Measurements from ENCODE around the gene SLC15A3.
"Not testable (repeated sequence)": the region's sequence is repeated elsewhere in the genome, so short reads cannot be mapped to it uniquely, and the experiment has no call there.

Gene SLC15A3

GRCh38 chr11:60910711-60911380 lies 41.1 kb downstream of the SLC15A3 start:
- H3K4me2 ChIP-seq (ENCODE audit: low read length): peak overlapping the region; percentile 71
- TF ChIP-seq EZH2phosphoT487 (IDR thresholded peaks at IDR 0.05; ENCODE audit: borderline replicate concordance, low read length) (no peak), CTCF (IDR thresholded peaks at IDR 0.05; ENCODE audit: low read depth, low read length, poor library complexity, severe bottlenecking) (peak; percentile 20)
- no peaks in the 10 kb centered on the region for H3K27me3 ChIP-seq (ENCODE audit: control insufficient read depth, low read length)
- H3K4me1 ChIP-seq (ENCODE audit: control insufficient read depth, low read length): peaks cover 54% of the 10 kb centered on the region
- H4K20me1 ChIP-seq (ENCODE audit: control insufficient read depth, insufficient read depth, low read depth, low read length): no peaks in the 10 kb centered on the region
- peaks cover 11% of the 10 kb centered on the region for H3F3A ChIP-seq (ENCODE audit: control insufficient read depth, insufficient read depth)
- H3K79me2 ChIP-seq (ENCODE audit: control insufficient read depth, low read length): peaks cover 23% of the 10 kb centered on the region
- peaks cover 12% of the 10 kb centered on the region for H3K36me3 ChIP-seq (ENCODE audit: control insufficient read depth, low read length)
- peaks cover 11% of the 10 kb centered on the region for H3K9me3 ChIP-seq (ENCODE audit: control insufficient read depth, insufficient read depth, low read length)
- H3K4me3 ChIP-seq (ENCODE audit: low read length): peak overlapping the region; percentile 62
- H3K9me2 ChIP-seq (replicated peaks; ENCODE audit: control insufficient read depth, low read length): no peaks in the 10 kb centered on the region
- H3K27ac ChIP-seq (ENCODE audit: low read depth, low read length): peak overlapping the region; percentile 63

GRCh38 chr11:60910281-60910687 lies 41.7 kb downstream of the SLC15A3 start:
- no peaks in the 10 kb centered on the region for H3K27me3 ChIP-seq (ENCODE audit: control insufficient read depth, low read length)
- H3K4me2 ChIP-seq (ENCODE audit: low read length): peak overlapping the region; percentile 71
- H3K9me2 ChIP-seq (replicated peaks; ENCODE audit: control insufficient read depth, low read length): no peaks in the 10 kb centered on the region
- peaks cover 11% of the 10 kb centered on the region for H3F3A ChIP-seq (ENCODE audit: control insufficient read depth, insufficient read depth)
- H3K27ac ChIP-seq (ENCODE audit: low read depth, low read length): peak overlapping the region; percentile 63
- peaks cover 11% of the 10 kb centered on the region for H3K9me3 ChIP-seq (ENCODE audit: control insufficient read depth, insufficient read depth, low read length)
- H4K20me1 ChIP-seq (ENCODE audit: control insufficient read depth, insufficient read depth, low read depth, low read length): peaks cover under 1% of the 10 kb centered on the region; the same call in 1 of the 2 replicates
- H3K4me3 ChIP-seq (ENCODE audit: low read length): peak overlapping the region; percentile 62
- peaks cover 15% of the 10 kb centered on the region for H3K36me3 ChIP-seq (ENCODE audit: control insufficient read depth, low read length)
- H3K4me1 ChIP-seq (ENCODE audit: control insufficient read depth, low read length): peaks cover 51% of the 10 kb centered on the region
- peaks cover 23% of the 10 kb centered on the region for H3K79me2 ChIP-seq (ENCODE audit: control insufficient read depth, low read length)
- TF ChIP-seq CTCF (IDR thresholded peaks at IDR 0.05; ENCODE audit: low read depth, low read length, poor library complexity, severe bottlenecking): no peak
- TF ChIP-seq EZH2phosphoT487 (IDR thresholded peaks at IDR 0.05; ENCODE audit: borderline replicate concordance, low read length): no peak

DNA sequence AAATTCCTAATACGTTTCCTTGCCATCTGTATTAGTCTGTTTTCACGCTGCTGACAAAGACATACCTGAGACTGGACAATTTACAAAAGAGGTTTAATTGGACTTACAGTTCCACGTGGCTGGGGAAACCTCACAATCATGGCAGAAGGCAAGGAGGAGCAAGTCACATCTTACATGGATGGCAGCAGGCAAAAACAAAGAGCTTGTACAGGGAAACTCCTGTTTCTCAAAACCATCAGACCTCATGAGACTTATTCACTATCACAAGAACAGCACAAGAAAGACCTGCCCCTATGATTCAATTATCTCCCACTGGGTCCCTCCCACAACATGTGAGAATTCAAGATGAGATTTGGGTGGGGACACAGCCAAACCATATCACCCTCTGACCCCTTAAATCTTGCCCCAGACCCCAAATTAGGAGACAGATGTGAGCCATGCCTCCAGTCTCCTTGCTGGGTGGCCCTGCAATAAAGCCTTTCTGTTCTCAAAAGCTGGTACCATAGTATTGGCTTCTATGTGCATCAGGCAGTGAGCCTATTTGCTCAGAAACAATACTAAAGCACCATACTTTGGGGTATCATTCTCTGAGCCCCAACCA lies 42.2 kb downstream of the SLC15A3 start:
- Histone ChIP-seq H3F3A (ENCODE audit: control insufficient read depth, insufficient read depth) (peaks cover 11% of the 10 kb centered on the region), H3K36me3 (ENCODE audit: control insufficient read depth, low read length) (peaks cover 20% of the 10 kb centered on the region), H3K4me2 (ENCODE audit: low read length) (peak overlapping the region; percentile 71), H3K79me2 (ENCODE audit: control insufficient read depth, low read length) (peaks cover 23% of the 10 kb centered on the region), H3K4me1 (ENCODE audit: control insufficient read depth, low read length) (peaks cover 56% of the 10 kb centered on the region), H3K9me3 (ENCODE audit: control insufficient read depth, insufficient read depth, low read length) (peaks cover 11% of the 10 kb centered on the region), H3K4me3 (ENCODE audit: low read length) (peak overlapping the region; percentile 62), H3K27ac (ENCODE audit: low read depth, low read length) (peak overlapping the region; percentile 63)
- H4K20me1 ChIP-seq (ENCODE audit: control insufficient read depth, insufficient read depth, low read depth, low read length); H3K9me2 ChIP-seq (replicated peaks; ENCODE audit: control insufficient read depth, low read length); H3K27me3 ChIP-seq (ENCODE audit: control insufficient read depth, low read length): not testable (repeated sequence)

DNA sequence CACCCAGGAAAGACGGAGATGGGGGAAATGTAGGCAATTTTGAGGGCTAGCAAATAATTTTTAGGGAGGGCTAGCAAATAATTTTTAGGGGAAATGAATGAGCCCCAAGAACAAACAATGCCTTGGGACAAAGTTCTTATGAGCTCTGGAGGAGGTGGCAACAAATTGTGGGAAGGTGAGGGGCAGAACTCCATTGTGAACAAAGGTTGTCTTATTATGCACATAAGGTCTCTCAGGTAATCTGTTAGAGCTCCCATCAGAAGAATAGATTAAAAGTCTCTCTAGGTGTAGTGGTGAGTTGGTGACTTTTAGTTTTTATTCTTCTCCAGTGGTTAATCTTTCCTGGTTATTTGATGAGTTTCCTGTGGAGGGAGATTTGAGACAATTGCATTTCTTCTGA lies 43.2 kb downstream of the SLC15A3 start:
- H3K4me3 ChIP-seq (ENCODE audit: low read length): no peak overlapping the region
- H4K20me1 ChIP-seq (ENCODE audit: control insufficient read depth, insufficient read depth, low read depth, low read length): peaks cover 11% of the 10 kb centered on the region
- no peak overlapping the region for H3K4me2 ChIP-seq (ENCODE audit: low read length)
- H3K9me3 ChIP-seq (ENCODE audit: control insufficient read depth, insufficient read depth, low read length): peaks cover 11% of the 10 kb centered on the region
- no peak for TF ChIP-seq EZH2phosphoT487 (IDR thresholded peaks at IDR 0.05; ENCODE audit: borderline replicate concordance, low read length)
- H3K4me1 ChIP-seq (ENCODE audit: control insufficient read depth, low read length): peaks cover 65% of the 10 kb centered on the region
- no peaks in the 10 kb centered on the region for H3K27me3 ChIP-seq (ENCODE audit: control insufficient read depth, low read length)
- H3K36me3 ChIP-seq (ENCODE audit: control insufficient read depth, low read length): peaks cover 30% of the 10 kb centered on the region
- no peaks in the 10 kb centered on the region for H3K9me2 ChIP-seq (replicated peaks; ENCODE audit: control insufficient read depth, low read length)
- peaks cover 11% of the 10 kb centered on the region for H3F3A ChIP-seq (ENCODE audit: control insufficient read depth, insufficient read depth)
- H3K79me2 ChIP-seq (ENCODE audit: control insufficient read depth, low read length): peaks cover 25% of the 10 kb centered on the region
- H3K27ac ChIP-seq (ENCODE audit: low read depth, low read length): no peak overlapping the region

All from DOHH2 (cell line).